Left lobe of liver (tissue), 2 donors: ENCODE measurements around the gene ADAM15. TPM values are rescaled to one million over a fixed set of nuclear protein-coding genes. Genes with fewer than 3 reads are reported as not detected.

Experiments
- ATAC-seq: fragments of 200-7000 bp; cut with Tn5 transposase; one replicate; pipeline ENCODE4 v1.9.1; 2020; ENCODE audit warnings: mild to moderate bottlenecking, moderate library complexity
- DNase-seq: peaks from one replicate; pipeline ENCODE4 v3.0.0-alpha.2; 2020; ENCODE audit warnings: low spot score
- total RNA-seq: library from RNA; stranded (reverse); gene quantifications from one replicate; pipeline ENCODE4 v1.2.1, GENCODE V29; 2021
- donor health status: DM: no; HTN: no; CAD: no; lungs with moderate emphysema.
- donor health status: DM: no; HTN: yes; CAD: no.

ADAM15 gene
- total RNA-seq, 1 donor from 2014 or later: 21.4 TPM

- ATAC-seq (no peak), DNase-seq (no peak)
Observed at GRCh38 chr1:155011437-155012025, 39.6 kb upstream of the ADAM15 start.

GRCh38 chr1:155012026-155012546 lies 39.0 kb upstream of the ADAM15 start:
- ATAC-seq (peak; percentile 39), DNase-seq (peak; percentile 69)

- ATAC-seq: no peak
- DNase-seq: no peak
Observed at GRCh38 chr1:155012776-155013602, 38.1 kb upstream of the ADAM15 start.

GRCh38 chr1:155013632-155014031 lies 37.5 kb upstream of the ADAM15 start:
- DNase-seq (no peak), ATAC-seq (no peak)

GRCh38 chr1:155014709-155015508 lies 36.2 kb upstream of the ADAM15 start:
- DNase-seq (no peak), ATAC-seq (no peak)

GRCh38 chr1:155015527-155016230 lies 35.4 kb upstream of the ADAM15 start:
- peak; percentile 55 for DNase-seq

GRCh38 chr1:155016231-155016831 lies 34.8 kb upstream of the ADAM15 start:
- DNase-seq (peak; percentile 55), ATAC-seq (no peak)

More at GRCh38 chr1:155015527-155016230, 35.4 kb upstream of the ADAM15 start:
- no peak for ATAC-seq

- DNase-seq: peak; percentile 86
- ATAC-seq: peak; percentile 82
Observed at GRCh38 chr1:155017041-155017945, 33.8 kb upstream of the ADAM15 start.

GRCh38 chr1:155017946-155018316 lies 33.2 kb upstream of the ADAM15 start:
- ATAC-seq: no peak

GRCh38 chr1:155018617-155019348 lies 32.3 kb upstream of the ADAM15 start:
- ATAC-seq (no peak), DNase-seq (no peak)

More at GRCh38 chr1:155017946-155018316, 33.2 kb upstream of the ADAM15 start:
- no peak for DNase-seq

- DNase-seq (no peak), ATAC-seq (no peak)
Observed at GRCh38 chr1:155019377-155020245, 31.5 kb upstream of the ADAM15 start.

- ATAC-seq (no peak), DNase-seq (no peak)
Observed at GRCh38 chr1:155022136-155022926, 28.8 kb upstream of the ADAM15 start.

GRCh38 chr1:155022927-155023236 lies 28.2 kb upstream of the ADAM15 start:
- DNase-seq (no peak), ATAC-seq (peak; percentile 35)

- ATAC-seq: no peak
- DNase-seq: no peak
Observed at GRCh38 chr1:155023627-155024026, 27.5 kb upstream of the ADAM15 start.

GRCh38 chr1:155024315-155024714 lies 26.8 kb upstream of the ADAM15 start:
- DNase-seq (no peak), ATAC-seq (no peak)

- ATAC-seq: no peak
- no peak for DNase-seq
Observed at GRCh38 chr1:155026154-155026553, 25.0 kb upstream of the ADAM15 start.

GRCh38 chr1:155026588-155026987 lies 24.5 kb upstream of the ADAM15 start:
- no peak for ATAC-seq

More at GRCh38 chr1:155026588-155026987, 24.5 kb upstream of the ADAM15 start:
- no peak for DNase-seq
